Testis (tissue), 3 donors: ENCODE results near the gene COG8. TPM values are rescaled to one million over a fixed set of nuclear protein-coding genes. Genes with fewer than 3 reads are reported as not detected.
"Not testable (repeated sequence)": the region's sequence is repeated elsewhere in the genome, so short reads cannot be mapped to it uniquely, and the experiment has no call there.

Experiments used
- DNase-seq: peaks from one replicate; pipeline ENCODE4 v3.0.0-alpha.2; 2019
- H3K27ac ChIP-seq, 2 donors: fragments of 200-600 bp; sonication (generic); one replicate each; pipeline ENCODE4 v1.5.1; 2019
- H3K27me3 ChIP-seq: fragments of 200-600 bp; sonication (generic); one replicate; pipeline ENCODE4 v1.5.1; 2019
- H3K36me3 ChIP-seq: fragments of 200-600 bp; sonication (generic); one replicate; pipeline ENCODE4 v1.5.1; 2017; ENCODE audit warnings: low read depth; ENCODE audit errors: missing control alignments
- H3K4me1 ChIP-seq: fragments of 200-600 bp; sonication (generic); one replicate; pipeline ENCODE4 v1.5.1; 2019
- H3K4me3 ChIP-seq, 2 donors: fragments of 200-600 bp; sonication (generic); one replicate each; pipeline ENCODE4 v1.5.1; 2017 to 2019
- H3K9me3 ChIP-seq: fragments of 200-600 bp; sonication (generic); one replicate; pipeline ENCODE4 v1.5.1; 2017
- POLR2A ChIP-seq: fragments of 450-650 bp; IDR thresholded peaks from one replicate; pipeline ENCODE4 v1.6.1; 2017; ENCODE audit warnings: antibody characterized with exemption, mild to moderate bottlenecking, moderate library complexity
- WGBS, 2 donors: methylation state at CpG; one replicate each; pipeline ENCODE4 v1.1.5; 2018; 5-methylcytosine and 5-hydroxymethylcytosine counted together
- intact Hi-C: fragments of 100-400 bp; cut with DNase I; formaldehyde crosslinking; loops from one replicate; pipeline ENCODE4 v1.15.1; 2023; ENCODE audit warnings: low total_unique reads
- polyA plus RNA-seq: library from polyadenylated mRNA; stranded (reverse); fragments of 350-450 nt; fragmentation: Illumina TruSeq; extraction: RNeasy Lipid Tissue Mini Kit (QIAGEN cat#74804); gene quantifications from one replicate; pipeline ENCODE4 v1.2.3, GENCODE V29; 2014; ENCODE audit warnings: low read depth, low replicate concordance; ENCODE audit not compliant: insufficient read depth
- total RNA-seq, 2 donors: library from RNA; depleted of rRNA; stranded (reverse); fragments of >200 nt; gene quantifications; one replicate each; pipeline ENCODE4 v1.2.3, GENCODE V29; 2016
- TF ChIP-seq, protein P1 (sequence below), 3 experiments: fragments of 450-650 bp in 2 of 3; fragments of 200-600 bp in 1 of 3; sonication (generic) in 1 of 3; IDR thresholded peaks; one replicate each; pipeline ENCODE4 v1.5.1; 2016 to 2019; ENCODE audit warnings: antibody characterized with exemption in 3 of 3, mild to moderate bottlenecking in 2 of 3, moderate library complexity in 1 of 3

COG8 gene
- total and polyA plus RNA-seq, 3 donors from 2014 or later = 74.1 to 96.6 (median 90.8) TPM

GRCh38 chr16:69294051-69294450 lies 45.3 kb downstream of the COG8 start:
- TF ChIP-seq, protein P1, sequence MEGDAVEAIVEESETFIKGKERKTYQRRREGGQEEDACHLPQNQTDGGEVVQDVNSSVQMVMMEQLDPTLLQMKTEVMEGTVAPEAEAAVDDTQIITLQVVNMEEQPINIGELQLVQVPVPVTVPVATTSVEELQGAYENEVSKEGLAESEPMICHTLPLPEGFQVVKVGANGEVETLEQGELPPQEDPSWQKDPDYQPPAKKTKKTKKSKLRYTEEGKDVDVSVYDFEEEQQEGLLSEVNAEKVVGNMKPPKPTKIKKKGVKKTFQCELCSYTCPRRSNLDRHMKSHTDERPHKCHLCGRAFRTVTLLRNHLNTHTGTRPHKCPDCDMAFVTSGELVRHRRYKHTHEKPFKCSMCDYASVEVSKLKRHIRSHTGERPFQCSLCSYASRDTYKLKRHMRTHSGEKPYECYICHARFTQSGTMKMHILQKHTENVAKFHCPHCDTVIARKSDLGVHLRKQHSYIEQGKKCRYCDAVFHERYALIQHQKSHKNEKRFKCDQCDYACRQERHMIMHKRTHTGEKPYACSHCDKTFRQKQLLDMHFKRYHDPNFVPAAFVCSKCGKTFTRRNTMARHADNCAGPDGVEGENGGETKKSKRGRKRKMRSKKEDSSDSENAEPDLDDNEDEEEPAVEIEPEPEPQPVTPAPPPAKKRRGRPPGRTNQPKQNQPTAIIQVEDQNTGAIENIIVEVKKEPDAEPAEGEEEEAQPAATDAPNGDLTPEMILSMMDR (IDR thresholded peaks at IDR 0.05) = no peak
- no peak for TF ChIP-seq POLR2A
- Histone ChIP-seq H3K4me1 (no peaks in the 10 kb centered on the region), H3K27ac (no peak overlapping the region), H3K36me3 (no peaks in the 10 kb centered on the region), H3K9me3 (no peaks in the 10 kb centered on the region), H3K27me3 (no peaks in the 10 kb centered on the region), H3K4me3 (no peak overlapping the region)
- no peak for DNase-seq
- 86 to 88% methylated on average over 1 of the region's 1 CpG for WGBS, 2 donors
- intact Hi-C loops = no loop called here

GRCh38 chr16:69293401-69293800 lies 46.0 kb downstream of the COG8 start:
- H3K4me3 ChIP-seq = no peak overlapping the region
- intact Hi-C loops = no loop called here
- TF ChIP-seq, protein P1 (IDR thresholded peaks at IDR 0.05) = no peak
- TF ChIP-seq POLR2A = no peak
- H3K27ac ChIP-seq = no peak overlapping the region
- no peaks in the 10 kb centered on the region for H3K36me3 ChIP-seq
- 53 to 62% methylated on average over 3 of the region's 3 CpGs for WGBS, 2 donors
- DNase-seq = no peak
- no peaks in the 10 kb centered on the region for H3K9me3 ChIP-seq
- no peaks in the 10 kb centered on the region for H3K4me1 ChIP-seq
- H3K27me3 ChIP-seq = no peaks in the 10 kb centered on the region

GRCh38 chr16:69291657-69292056 lies 47.7 kb downstream of the COG8 start:
- H3K4me1 ChIP-seq, H3K27ac ChIP-seq, H3K9me3 ChIP-seq, intact Hi-C loops, H3K27me3 ChIP-seq, H3K36me3 ChIP-seq, DNase-seq, H3K4me3 ChIP-seq: not testable (repeated sequence)
- WGBS, 2 donors = 89 to 94% methylated on average over 9 of the region's 9 CpGs

- intact Hi-C loops = loop anchor here (5.0 kb wide), 1 partner anchor 135 kb away; no protein-coding TSS in a partner anchor
These were observed 52.2 kb downstream of the COG8 start for GRCh38 chr16:69286941-69287713.

DNA sequence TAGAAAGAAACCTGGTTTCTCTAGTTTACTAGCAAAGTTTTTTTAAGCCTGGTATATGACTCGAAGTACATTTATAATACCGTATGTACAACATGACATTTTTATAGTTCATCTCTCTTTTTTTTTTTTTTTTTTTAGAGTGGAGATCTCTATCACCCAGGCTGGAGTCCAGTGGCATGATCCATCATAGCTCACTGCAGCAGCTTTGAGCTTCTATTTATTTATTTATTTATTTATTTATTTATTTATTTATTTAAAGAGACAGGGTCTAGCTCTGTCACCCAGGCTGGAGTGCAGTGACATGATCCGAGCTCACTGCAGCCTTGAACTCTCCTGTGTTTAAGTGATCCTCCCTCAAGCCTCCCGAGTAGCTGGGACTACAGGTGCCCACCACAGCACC lies 54.1 kb downstream of the COG8 start:
- intact Hi-C loops = loop anchor here (5.0 kb wide), 1 partner anchor 133 kb away; no protein-coding TSS in a partner anchor
- TF ChIP-seq, protein P1 (IDR thresholded peaks at IDR 0.05) = no peak
- no peak for TF ChIP-seq POLR2A
- no peaks in the 10 kb centered on the region for H3K27me3 ChIP-seq
- peaks cover 7% of the 10 kb centered on the region for H3K4me1 ChIP-seq
- H3K27ac ChIP-seq = no peak overlapping the region
- 88 to 90% methylated on average over 4 of the region's 4 CpGs for WGBS, 2 donors
- H3K4me3 ChIP-seq = no peak overlapping the region
- no peaks in the 10 kb centered on the region for H3K36me3 ChIP-seq
- DNase-seq = no peak
- H3K9me3 ChIP-seq = no peaks in the 10 kb centered on the region

More at GRCh38 chr16:69286941-69287713, 52.2 kb downstream of the COG8 start:
- peak; percentile 55 for DNase-seq
- H3K4me1 ChIP-seq = peaks cover 7% of the 10 kb centered on the region
- TF ChIP-seq, protein P1 (IDR thresholded peaks at IDR 0.05) = peak; percentile 30 to 70 (median 45)
- TF ChIP-seq POLR2A = no peak
- no peak overlapping the region for H3K4me3 ChIP-seq
- H3K36me3 ChIP-seq = no peaks in the 10 kb centered on the region
- no peak overlapping the region for H3K27ac ChIP-seq
- H3K27me3 ChIP-seq = no peaks in the 10 kb centered on the region
- no peaks in the 10 kb centered on the region for H3K9me3 ChIP-seq
- 57 to 60% methylated on average over 13 of the region's 13 CpGs for WGBS, 2 donors
